HepG2 (cell line): Measurements from ENCODE around the gene SAMD13. TPM values are rescaled to one million over a fixed set of nuclear protein-coding genes. Genes with fewer than 3 reads are reported as not detected.

Source experiments
- ATAC-seq: fragments of 200-7000 bp; cut with Tn5 transposase; 3 replicates; pipeline ENCODE4 v1.9.1; 2020; ENCODE audit warnings: mild to moderate bottlenecking, moderate library complexity
- BruUV-seq: library from RNA; stranded (reverse); fragments of 400-500 nt; replicated peaks from 2 replicates; lab custom pipeline; 2021; lab: Mats Ljungman, UMichigan
- CTCF ChIA-PET: fragments of 300-600 bp; formaldehyde crosslinking; extraction: SDS; loops from one replicate; lab custom pipeline; 2021; ENCODE audit warnings: low total read pairs, inconsistent platforms, low intra/inter-chr PET ratio; lab: Yijun Ruan, JAX
- POLR2A ChIA-PET: fragments of 350-600 bp; sonication (Branson Sonifier 250); formaldehyde crosslinking; loops from one replicate; lab custom pipeline; 2020; ENCODE audit warnings: antibody characterized with exemption, inconsistent platforms; lab: Yijun Ruan, JAX
- DNase-seq: peaks from one replicate; pipeline ENCODE4 v3.0.0-alpha.2; 2015; ENCODE audit warnings: low spot score
- FAIRE-seq: peaks from 3 replicates; lab custom pipeline; 2011; peaks lifted over from hg19 to GRCh38; lab: Jason Lieb, UNC
- H2AFZ ChIP-seq: one replicate; pipeline ENCODE4 v1.6.1; 2011; ENCODE audit warnings: low read length, inconsistent platforms
- H3K27ac ChIP-seq: fragments of 300-600 bp; 3 replicates; pipeline ENCODE4 v1.8.0; 2011; ENCODE audit warnings: mixed run types, mild to moderate bottlenecking, mixed read lengths, low read length, inconsistent platforms; ENCODE audit not compliant: insufficient read depth; ENCODE audit errors: extremely low read length
- H3K27me3 ChIP-seq, 2 experiments: fragments of 200-600 bp in 1 of 2; 2 replicates in 1 of 2; 3 replicates in 1 of 2; pipeline versions ENCODE4 v1.6.0 to v1.8.0; 2011; ENCODE audit warnings: low read length in 2 of 2, mild to moderate bottlenecking in 2 of 2, moderate library complexity in 2 of 2, inconsistent platforms in 1 of 2; ENCODE audit not compliant: insufficient read depth in 2 of 2, control insufficient read depth in 1 of 2
- H3K36me3 ChIP-seq, 2 experiments: fragments of 200-600 bp in 1 of 2; replicated peaks in 1 of 2; 2 replicates in 1 of 2; 3 replicates in 1 of 2; pipeline versions ENCODE4 v1.5.1 to v1.8.0; 2011; ENCODE audit warnings: low read length in 2 of 2, inconsistent platforms in 1 of 2; ENCODE audit not compliant: insufficient read depth in 2 of 2, control insufficient read depth in 1 of 2
- H3K4me1 ChIP-seq: 2 replicates; pipeline ENCODE4 v1.5.1; 2012; ENCODE audit warnings: low read length, inconsistent platforms; ENCODE audit not compliant: insufficient read depth
- H3K4me2 ChIP-seq: 2 replicates; pipeline ENCODE4 v1.6.0; 2011; ENCODE audit warnings: low read depth, low read length, inconsistent platforms
- H3K4me3 ChIP-seq, 3 experiments: fragments of 200-600 bp in 1 of 3; sonication (generic), shearing (Covaris generic) in 1 of 3; replicated peaks in 1 of 3; 2 replicates each; pipeline ENCODE4 v1.5.1; 2011 to 2016; ENCODE audit warnings: low read length in 3 of 3, inconsistent platforms in 2 of 3, low read depth in 2 of 3, mild to moderate bottlenecking in 2 of 3, control low read depth in 1 of 3, mixed read lengths in 1 of 3; ENCODE audit not compliant: insufficient read depth in 1 of 3
- H3K79me2 ChIP-seq: one replicate; pipeline ENCODE4 v1.6.1; 2011; ENCODE audit warnings: low read length, inconsistent platforms; ENCODE audit not compliant: insufficient read depth
- H3K9ac ChIP-seq: 2 replicates; pipeline ENCODE4 v1.6.0; 2011; ENCODE audit warnings: mild to moderate bottlenecking, low read depth, low read length, inconsistent platforms; ENCODE audit not compliant: insufficient read depth
- H3K9me3 ChIP-seq: 2 replicates; pipeline ENCODE4 v1.5.1; 2012; ENCODE audit warnings: mild to moderate bottlenecking, low read length
- H4K20me1 ChIP-seq: 2 replicates; pipeline ENCODE4 v1.6.0; 2011; ENCODE audit warnings: inconsistent platforms, mild to moderate bottlenecking, low read length, moderate library complexity; ENCODE audit not compliant: insufficient read depth
- MLXIP ChIP-seq: sonication (generic); formaldehyde crosslinking; IDR thresholded peaks from 2 replicates; pipeline ENCODE4 v1.9.0; 2021; ENCODE audit warnings: missing genetic modification reagents, borderline replicate concordance
- RNF2 ChIP-seq: fragments of 450-650 bp; conservative IDR thresholded peaks from 2 replicates; pipeline ENCODE4 v1.6.1; 2016; ENCODE audit warnings: low read depth
- ZMYM3 ChIP-seq: sonication (generic); formaldehyde crosslinking; IDR thresholded peaks from 2 replicates; pipeline ENCODE4 v1.5.1; 2020; ENCODE audit warnings: mild to moderate bottlenecking, missing genetic modification reagents
- ZNF382 ChIP-seq: sonication (generic); formaldehyde crosslinking; IDR thresholded peaks from 2 replicates; pipeline ENCODE4 v1.5.0; 2020; ENCODE audit warnings: missing genetic modification reagents, mild to moderate bottlenecking, borderline replicate concordance
- WGBS: methylation state at CpG from one replicate; pipeline ENCODE4 v1.1.6; 2017; ENCODE audit warnings: low lambda C conversion rate; 5-methylcytosine and 5-hydroxymethylcytosine counted together
- in situ Hi-C: cut with HindIII; loops from 2 replicates; pipeline ENCODE4 v1.10.0; 2017; ENCODE audit warnings: low pct_unique_long_range_greater_than_20kb; ENCODE audit not compliant: extremely low pct_ligation_motif_present
- intact Hi-C: fragments of 100-400 bp; cut with micrococcal nuclease; formaldehyde crosslinking; loops from one replicate; pipeline ENCODE4 v1.10.0; 2022; ENCODE audit not compliant: unreplicated experiment
- polyA plus RNA-seq, 8 experiments: library from polyadenylated mRNA; depleted of rRNA in 3 of 8; stranded (reverse) in 7 of 8; unstranded in 1 of 8; fragments of >200 nt; fragmentation: Illumina TruSeq in 4 of 8; extraction: Trizol in 4 of 8; gene quantifications; 2 replicates each; pipeline versions ENCODE4 v1.2.1 to v1.2.3, GENCODE V29; 2011 to 2016; ENCODE audit warnings: low read depth in 4 of 8, missing spikeins in 1 of 8, mixed read lengths in 1 of 8; ENCODE audit not compliant: insufficient read depth in 1 of 8
- total RNA-seq, 5 experiments: library from RNA; depleted of rRNA; stranded (reverse); fragments of >200 nt; fragmentation: Illumina TruSeq; extraction: Trizol; gene quantifications; 2 replicates each; pipeline ENCODE4 v1.2.3, GENCODE V29; 2016; ENCODE audit warnings: low read depth in 1 of 5

SAMD13 gene
- total and polyA plus RNA-seq, 2 of the 13 experiments (the other 11 are each of a cell fraction or from before 2014, with no cell fraction given) = 0.09 to 0.18 TPM

GRCh38 chr1:84377480-84378095 lies 76.1 kb downstream of the SAMD13 start:
- H2AFZ ChIP-seq = no peak overlapping the region
- no peaks in the 10 kb centered on the region for H3K9me3 ChIP-seq
- ChIA-PET CTCF (no interaction called here), POLR2A (no interaction called here)
- H3K4me2 ChIP-seq = no peak overlapping the region
- 0% methylated on average over 3 of the region's 3 CpGs for WGBS
- TF ChIP-seq RNF2 = no peak
- no peak for TF ChIP-seq ZMYM3 (CRISPR knock-in tag)
- no peak for TF ChIP-seq MLXIP (CRISPR knock-in tag)
- no peak for TF ChIP-seq ZNF382 (CRISPR knock-in tag)
- H3K4me1 ChIP-seq = no peaks in the 10 kb centered on the region
- no TSS peak for BruUV-seq
- no peaks in the 10 kb centered on the region for H3K36me3 ChIP-seq
- H3K4me3 ChIP-seq = no peak overlapping the region
- H3K79me2 ChIP-seq = no peaks in the 10 kb centered on the region
- DNase-seq = no peak
- no peak for FAIRE-seq
- no peaks in the 10 kb centered on the region for H4K20me1 ChIP-seq
- no peaks in the 10 kb centered on the region; a peak in 1 of 5 replicates for H3K27me3 ChIP-seq
- no peak for ATAC-seq
- in situ Hi-C loops (no loop called here), intact Hi-C loops (no loop called here)
- no peak overlapping the region for H3K27ac ChIP-seq
- no peak overlapping the region for H3K9ac ChIP-seq
